Keratinocyte (primary cell): Measurements from ENCODE around the gene TMEM245.

Experiments used
- EZH2 ChIP-seq: IDR thresholded peaks from one replicate; pipeline ENCODE4 v1.6.1; 2012; ENCODE audit warnings: inconsistent platforms, mild to moderate bottlenecking, low read length, moderate library complexity
- TF ChIP-seq, protein P1 (sequence below), 3 experiments: IDR thresholded peaks in 1 of 3; conservative IDR thresholded peaks in 1 of 3; optimal IDR thresholded peaks in 1 of 3; 2 replicates in 2 of 3; 3 replicates in 1 of 3; pipeline versions ENCODE3 to v1.5.1; 2011; ENCODE audit warnings: low read length in 3 of 3, mild to moderate bottlenecking in 3 of 3, moderate library complexity in 2 of 3, control low read depth in 1 of 3, inconsistent platforms in 1 of 3; ENCODE audit not compliant: insufficient read depth in 2 of 3; ENCODE audit errors: extremely low read depth in 1 of 3

DNA sequence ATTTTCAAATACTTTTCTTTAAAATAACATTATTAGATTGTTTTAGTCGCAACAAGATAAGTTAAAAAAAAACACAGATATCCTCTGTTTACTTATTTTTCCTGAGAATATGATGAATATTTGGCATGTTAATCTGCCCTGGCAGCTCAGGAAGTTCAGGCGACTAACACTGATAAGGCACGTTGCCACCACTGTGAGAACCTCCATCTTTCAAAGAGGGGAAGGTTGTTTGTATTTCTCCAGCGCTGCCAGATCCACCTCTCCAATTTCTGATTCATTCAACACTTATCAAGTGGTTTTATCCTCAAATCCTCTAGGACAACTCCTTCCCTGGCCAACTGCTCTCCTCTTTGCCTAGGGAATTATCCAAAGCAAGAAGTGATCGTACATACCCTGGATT, 128.3 kb downstream of the TMEM245 start:
- TF ChIP-seq, protein P1, sequence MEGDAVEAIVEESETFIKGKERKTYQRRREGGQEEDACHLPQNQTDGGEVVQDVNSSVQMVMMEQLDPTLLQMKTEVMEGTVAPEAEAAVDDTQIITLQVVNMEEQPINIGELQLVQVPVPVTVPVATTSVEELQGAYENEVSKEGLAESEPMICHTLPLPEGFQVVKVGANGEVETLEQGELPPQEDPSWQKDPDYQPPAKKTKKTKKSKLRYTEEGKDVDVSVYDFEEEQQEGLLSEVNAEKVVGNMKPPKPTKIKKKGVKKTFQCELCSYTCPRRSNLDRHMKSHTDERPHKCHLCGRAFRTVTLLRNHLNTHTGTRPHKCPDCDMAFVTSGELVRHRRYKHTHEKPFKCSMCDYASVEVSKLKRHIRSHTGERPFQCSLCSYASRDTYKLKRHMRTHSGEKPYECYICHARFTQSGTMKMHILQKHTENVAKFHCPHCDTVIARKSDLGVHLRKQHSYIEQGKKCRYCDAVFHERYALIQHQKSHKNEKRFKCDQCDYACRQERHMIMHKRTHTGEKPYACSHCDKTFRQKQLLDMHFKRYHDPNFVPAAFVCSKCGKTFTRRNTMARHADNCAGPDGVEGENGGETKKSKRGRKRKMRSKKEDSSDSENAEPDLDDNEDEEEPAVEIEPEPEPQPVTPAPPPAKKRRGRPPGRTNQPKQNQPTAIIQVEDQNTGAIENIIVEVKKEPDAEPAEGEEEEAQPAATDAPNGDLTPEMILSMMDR (optimal IDR thresholded peaks at IDR 0.05 in 1 of 3, IDR thresholded peaks at IDR 0.05 in 1 of 3, conservative IDR thresholded peaks at IDR 0.05 in 1 of 3; ENCODE audit: extremely low read depth in 1 of 3, insufficient read depth in 2 of 3, low read length in 3 of 3) = no peak
- no peak for TF ChIP-seq EZH2
